ENCODE data around the gene HNRNPA2B1. TPM values are rescaled to one million over a fixed set of nuclear protein-coding genes. Genes with fewer than 3 reads are reported as not detected.

The HNRNPA2B1 gene
- polyA plus RNA-seq, 1 of the 3 experiments (the other 2 are of a cell fraction) = 483 TPM

DNA sequence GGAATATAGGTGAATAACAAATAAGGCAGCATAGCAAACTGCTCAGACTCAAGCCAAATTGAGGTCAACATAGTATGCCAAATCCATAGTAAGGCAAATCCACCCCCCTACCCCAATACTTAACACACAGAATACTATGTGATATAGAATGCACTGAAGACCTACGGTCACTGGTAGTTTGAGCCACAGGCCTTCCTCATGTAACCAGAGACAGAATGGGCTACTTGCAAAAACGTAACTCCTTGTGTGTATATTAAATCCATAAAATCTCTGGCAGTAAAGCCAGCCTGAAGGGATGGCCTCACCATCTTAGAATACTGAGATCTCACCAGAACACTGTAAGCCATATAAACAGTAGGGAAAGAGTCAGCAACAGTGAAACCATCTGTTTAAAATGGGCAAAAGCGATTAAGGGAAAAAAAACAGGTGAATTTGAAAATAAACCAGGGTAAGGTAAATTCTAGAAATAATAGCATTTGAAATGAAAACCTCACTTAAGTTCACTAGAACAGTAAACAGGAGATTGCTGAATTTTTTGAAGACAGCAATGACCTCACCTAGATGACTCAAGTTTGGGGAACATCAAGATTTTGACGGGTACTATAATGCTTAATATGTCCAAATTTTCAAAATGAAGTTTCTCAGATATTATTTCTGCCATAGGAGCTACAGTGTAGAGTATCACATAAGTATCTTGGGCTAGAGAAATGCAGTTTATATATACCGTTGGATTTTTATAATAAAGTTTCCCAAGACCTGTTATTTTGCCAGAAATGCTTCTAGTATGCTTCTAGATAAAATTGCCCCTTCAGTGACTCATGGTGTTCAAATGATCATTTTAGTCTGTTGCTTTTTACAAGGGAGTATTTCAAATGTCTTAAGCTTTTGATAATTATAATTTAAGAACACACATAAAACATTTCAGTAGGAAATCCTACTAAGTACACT lies 13.9 kb downstream of the HNRNPA2B1 start:
- Histone ChIP-seq H3K27me3 (ENCODE audit: insufficient read depth) (no peaks in the 10 kb centered on the region), H3K9ac (no peak overlapping the region), H3K27ac (ENCODE audit: low read depth in 2 of 2, low read length in 1 of 2) (peak overlapping the region; percentile 13 to 26), H3K79me2 (ENCODE audit: insufficient read depth) (peaks cover 34% of the 10 kb centered on the region; the same call in 1 of the 2 replicates), H2AFZ (ENCODE audit: low read depth) (no peak overlapping the region), H3K9me2 (no peaks in the 10 kb centered on the region), H3K4me2 (no peak overlapping the region), H3K4me1 (ENCODE audit: control insufficient read depth in 1 of 2, insufficient read depth in 2 of 2, low read depth in 1 of 2, low read length in 1 of 2) (no peaks in the 10 kb centered on the region; a peak in 2 of 4 replicates), H4K20me1 (ENCODE audit: insufficient read depth) (peaks cover 67% of the 10 kb centered on the region), H3K4me3 (ENCODE audit: low read depth in 2 of 2, low read length in 1 of 2) (no peak overlapping the region), H3F3A (replicated peaks; ENCODE audit: insufficient read depth) (peaks cover 99% of the 10 kb centered on the region), H3K9me3 (no peaks in the 10 kb centered on the region), H3K36me3 (replicated peaks in 1 of 2; ENCODE audit: control insufficient read depth in 1 of 2, insufficient read depth in 2 of 2, low read length in 1 of 2) (peaks cover 61 to 73% of the 10 kb centered on the region in 2 experiments)
- CTCF ChIA-PET = interaction anchor here (0.9 to 3.8 kb wide), 8 partner anchors 11 to 178 kb away, joined by 3 to 71 read pairs (median 3); no protein-coding TSS in a partner anchor
- no peak for DNase-seq
- TF ChIP-seq JUND (IDR thresholded peaks at IDR 0.05) (peak; percentile 1), POLR2AphosphoS5 (IDR thresholded peaks at IDR 0.05; ENCODE audit: low read depth, low read length) (peak; percentile 23; the same call in 1 of the 2 replicates), RCOR1 (IDR thresholded peaks at IDR 0.05; ENCODE audit: low read length) (no peak), FOXJ3 (CRISPR knock-in tag; IDR thresholded peaks at IDR 0.05) (no peak)
- TF ChIP-seq, protein P1, sequence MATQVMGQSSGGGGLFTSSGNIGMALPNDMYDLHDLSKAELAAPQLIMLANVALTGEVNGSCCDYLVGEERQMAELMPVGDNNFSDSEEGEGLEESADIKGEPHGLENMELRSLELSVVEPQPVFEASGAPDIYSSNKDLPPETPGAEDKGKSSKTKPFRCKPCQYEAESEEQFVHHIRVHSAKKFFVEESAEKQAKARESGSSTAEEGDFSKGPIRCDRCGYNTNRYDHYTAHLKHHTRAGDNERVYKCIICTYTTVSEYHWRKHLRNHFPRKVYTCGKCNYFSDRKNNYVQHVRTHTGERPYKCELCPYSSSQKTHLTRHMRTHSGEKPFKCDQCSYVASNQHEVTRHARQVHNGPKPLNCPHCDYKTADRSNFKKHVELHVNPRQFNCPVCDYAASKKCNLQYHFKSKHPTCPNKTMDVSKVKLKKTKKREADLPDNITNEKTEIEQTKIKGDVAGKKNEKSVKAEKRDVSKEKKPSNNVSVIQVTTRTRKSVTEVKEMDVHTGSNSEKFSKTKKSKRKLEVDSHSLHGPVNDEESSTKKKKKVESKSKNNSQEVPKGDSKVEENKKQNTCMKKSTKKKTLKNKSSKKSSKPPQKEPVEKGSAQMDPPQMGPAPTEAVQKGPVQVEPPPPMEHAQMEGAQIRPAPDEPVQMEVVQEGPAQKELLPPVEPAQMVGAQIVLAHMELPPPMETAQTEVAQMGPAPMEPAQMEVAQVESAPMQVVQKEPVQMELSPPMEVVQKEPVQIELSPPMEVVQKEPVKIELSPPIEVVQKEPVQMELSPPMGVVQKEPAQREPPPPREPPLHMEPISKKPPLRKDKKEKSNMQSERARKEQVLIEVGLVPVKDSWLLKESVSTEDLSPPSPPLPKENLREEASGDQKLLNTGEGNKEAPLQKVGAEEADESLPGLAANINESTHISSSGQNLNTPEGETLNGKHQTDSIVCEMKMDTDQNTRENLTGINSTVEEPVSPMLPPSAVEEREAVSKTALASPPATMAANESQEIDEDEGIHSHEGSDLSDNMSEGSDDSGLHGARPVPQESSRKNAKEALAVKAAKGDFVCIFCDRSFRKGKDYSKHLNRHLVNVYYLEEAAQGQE (IDR thresholded peaks at IDR 0.05; ENCODE audit: low read depth, low read length) = no peak
- TF ChIP-seq, protein P2, sequence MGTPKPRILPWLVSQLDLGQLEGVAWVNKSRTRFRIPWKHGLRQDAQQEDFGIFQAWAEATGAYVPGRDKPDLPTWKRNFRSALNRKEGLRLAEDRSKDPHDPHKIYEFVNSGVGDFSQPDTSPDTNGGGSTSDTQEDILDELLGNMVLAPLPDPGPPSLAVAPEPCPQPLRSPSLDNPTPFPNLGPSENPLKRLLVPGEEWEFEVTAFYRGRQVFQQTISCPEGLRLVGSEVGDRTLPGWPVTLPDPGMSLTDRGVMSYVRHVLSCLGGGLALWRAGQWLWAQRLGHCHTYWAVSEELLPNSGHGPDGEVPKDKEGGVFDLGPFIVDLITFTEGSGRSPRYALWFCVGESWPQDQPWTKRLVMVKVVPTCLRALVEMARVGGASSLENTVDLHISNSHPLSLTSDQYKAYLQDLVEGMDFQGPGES (IDR thresholded peaks at IDR 0.05; ENCODE audit: low read depth, low read length) = no peak
- TF ChIP-seq, protein P3, sequence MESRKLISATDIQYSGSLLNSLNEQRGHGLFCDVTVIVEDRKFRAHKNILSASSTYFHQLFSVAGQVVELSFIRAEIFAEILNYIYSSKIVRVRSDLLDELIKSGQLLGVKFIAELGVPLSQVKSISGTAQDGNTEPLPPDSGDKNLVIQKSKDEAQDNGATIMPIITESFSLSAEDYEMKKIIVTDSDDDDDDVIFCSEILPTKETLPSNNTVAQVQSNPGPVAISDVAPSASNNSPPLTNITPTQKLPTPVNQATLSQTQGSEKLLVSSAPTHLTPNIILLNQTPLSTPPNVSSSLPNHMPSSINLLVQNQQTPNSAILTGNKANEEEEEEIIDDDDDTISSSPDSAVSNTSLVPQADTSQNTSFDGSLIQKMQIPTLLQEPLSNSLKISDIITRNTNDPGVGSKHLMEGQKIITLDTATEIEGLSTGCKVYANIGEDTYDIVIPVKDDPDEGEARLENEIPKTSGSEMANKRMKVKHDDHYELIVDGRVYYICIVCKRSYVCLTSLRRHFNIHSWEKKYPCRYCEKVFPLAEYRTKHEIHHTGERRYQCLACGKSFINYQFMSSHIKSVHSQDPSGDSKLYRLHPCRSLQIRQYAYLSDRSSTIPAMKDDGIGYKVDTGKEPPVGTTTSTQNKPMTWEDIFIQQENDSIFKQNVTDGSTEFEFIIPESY (IDR thresholded peaks at IDR 0.05; ENCODE audit: borderline replicate concordance, low read depth) = 0 out of 2 replicates have a peak, but pooled peaks have one; percentile 16
- POLR2A ChIA-PET = interaction anchor here (0.6 to 3.7 kb wide), 2 partner anchors 8 to 13 kb away, joined by 3 to 51 read pairs; partner anchors contain the start of genes CBX3 and HNRNPA2B1
- WGBS (ENCODE audit: low lambda C conversion rate) = 87% methylated on average over 5 of the region's 5 CpGs
